GM18951 (cell line): Measurements from ENCODE around the gene SERF2.
"Not testable (repeated sequence)": the region's sequence is repeated elsewhere in the genome, so short reads cannot be mapped to it uniquely, and the experiment has no call there.

ENCODE experiments used
- POLR2A ChIP-seq: IDR thresholded peaks from 4 replicates; pipeline ENCODE4 v1.6.1; 2011; ENCODE audit warnings: mild to moderate bottlenecking; ENCODE audit not compliant: insufficient read length, insufficient read depth; ENCODE audit errors: extremely low read depth
- in situ Hi-C: fragments of 300-500 bp; cut with MboI; formaldehyde crosslinking; loops from one replicate; pipeline ENCODE4 v1.12.0; 2022; ENCODE audit warnings: low sequenced_read_pairs, mixed read lengths, inconsistent platforms; ENCODE audit not compliant: unreplicated experiment

Gene SERF2

GRCh38 chr15:43799209-43799944, 7.3 kb downstream of the SERF2 start:
- in situ Hi-C loops, result no loop called here
- TF ChIP-seq POLR2A, result no peak

GRCh38 chr15:43799945-43800285, 7.8 kb downstream of the SERF2 start, which contains the start of gene SERINC4:
Gene SERINC4 (minus strand): TSS chr15:43800220. CDS start chr15:43799986, 234 bp downstream.
- in situ Hi-C loops, result no loop called here

DNA sequence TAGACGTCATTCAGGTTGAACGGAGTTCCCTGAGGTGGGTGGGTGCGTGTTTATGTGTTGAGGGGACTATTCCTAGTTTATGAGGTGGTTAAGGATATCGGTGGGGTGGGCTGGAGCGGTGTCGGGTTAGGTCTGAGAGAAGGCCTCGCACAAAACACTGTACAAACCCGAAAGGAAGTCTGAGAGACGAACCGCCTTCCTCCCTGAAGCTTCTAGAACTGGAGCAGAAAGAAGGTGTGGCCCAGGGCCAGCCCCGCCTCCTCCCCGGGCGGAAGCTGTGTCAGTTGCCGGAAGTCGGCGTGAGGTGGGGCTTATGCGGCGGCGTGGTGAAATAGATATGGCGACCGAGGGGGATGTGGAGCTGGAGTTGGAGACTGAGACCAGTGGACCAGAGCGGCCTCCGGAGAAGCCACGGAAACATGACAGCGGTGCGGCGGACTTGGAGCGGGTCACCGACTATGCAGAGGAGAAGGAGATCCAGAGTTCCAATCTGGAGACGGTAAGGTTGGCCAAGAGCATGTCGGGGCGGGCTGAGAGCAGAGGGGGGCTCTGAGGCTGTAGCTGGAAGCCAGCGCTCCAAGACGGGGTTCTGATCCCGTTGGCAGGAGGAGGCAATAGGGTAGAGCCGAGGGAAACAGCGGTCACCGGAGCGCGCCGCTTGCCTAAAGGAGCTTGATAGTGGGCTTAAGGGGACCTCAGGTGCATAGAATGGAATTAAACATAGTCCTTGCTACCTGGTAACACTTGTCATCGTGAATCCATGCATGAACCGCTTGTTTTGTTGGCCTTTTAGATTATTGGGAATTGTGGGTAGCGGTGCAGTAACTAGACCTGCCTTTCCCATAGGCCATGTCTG, 8.4 kb downstream of the SERF2 start, which contains the start of gene HYPK:
TSS of gene HYPK (plus strand) at position 314 of the 856 bp plus-strand sequence. CDS start at position 338, 24 bp downstream.
- peak; percentile 78 for TF ChIP-seq POLR2A
- in situ Hi-C loops, result no loop called here

More at GRCh38 chr15:43799945-43800285, 7.8 kb downstream of the SERF2 start, which contains the start of gene SERINC4:
- TF ChIP-seq POLR2A, result no peak

GRCh38 chr15:43802676-43803075, 10.6 kb downstream of the SERF2 start:
- in situ Hi-C loops, result not testable (repeated sequence)

DNA sequence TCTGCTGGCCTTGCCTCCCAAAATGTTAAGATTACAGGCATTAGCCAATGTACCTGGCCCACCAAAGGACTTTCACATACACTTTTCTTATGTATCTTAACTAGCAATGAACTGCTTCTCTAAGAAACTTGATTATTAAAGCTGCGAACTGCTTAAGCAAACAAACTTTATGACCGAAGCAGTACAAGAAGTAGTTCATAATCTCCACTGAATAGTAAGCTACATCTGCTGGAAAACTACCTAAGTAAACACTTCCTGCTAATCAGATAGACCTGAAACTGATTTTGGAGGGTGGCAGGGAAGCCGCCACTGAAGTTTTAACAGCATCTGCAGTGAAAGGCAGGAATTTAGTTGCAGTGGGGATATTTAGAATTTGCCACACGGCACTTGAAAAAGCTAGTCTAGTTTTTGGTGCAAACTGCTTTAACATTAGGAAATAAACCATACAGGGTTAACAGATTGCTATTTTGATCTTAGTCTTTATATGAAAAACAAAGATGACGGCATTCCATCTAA, 16.4 kb downstream of the SERF2 start:
- no peak for TF ChIP-seq POLR2A
- in situ Hi-C loops, result no loop called here

DNA sequence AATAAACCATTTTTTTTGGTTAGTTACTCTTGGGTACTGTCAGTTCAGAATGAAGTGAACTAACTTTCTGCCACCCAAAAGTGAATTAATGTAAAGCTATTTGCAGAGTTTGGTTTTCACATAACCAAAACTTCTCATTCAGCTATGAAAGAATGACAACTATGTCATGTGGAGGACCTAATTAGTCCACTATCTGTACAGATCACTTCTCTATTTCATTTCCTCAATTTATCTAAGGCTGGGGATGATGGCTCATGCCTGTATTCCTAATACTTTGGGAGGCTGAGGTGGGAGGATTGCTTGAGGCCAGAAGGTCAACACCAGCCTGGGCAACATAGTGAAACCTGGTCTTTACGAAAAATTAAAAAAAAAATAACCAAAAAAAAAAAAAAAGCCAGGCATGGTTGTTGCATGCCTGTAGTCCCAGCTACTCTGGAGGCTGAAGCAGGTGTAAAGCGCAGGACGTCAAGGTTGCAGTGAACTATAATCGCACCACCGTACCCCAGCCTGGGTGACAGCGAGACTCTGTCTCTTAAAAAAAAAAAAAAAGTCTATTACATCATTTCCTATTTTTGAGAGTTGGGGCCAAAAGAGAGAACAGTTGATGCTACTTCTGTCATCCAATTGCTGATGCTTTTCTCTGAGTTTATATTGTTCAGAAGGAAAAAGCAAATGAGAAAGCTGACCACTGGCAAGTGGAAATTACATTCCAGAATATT, 17.0 kb downstream of the SERF2 start:
- in situ Hi-C loops, result no loop called here
- TF ChIP-seq POLR2A, result no peak

DNA sequence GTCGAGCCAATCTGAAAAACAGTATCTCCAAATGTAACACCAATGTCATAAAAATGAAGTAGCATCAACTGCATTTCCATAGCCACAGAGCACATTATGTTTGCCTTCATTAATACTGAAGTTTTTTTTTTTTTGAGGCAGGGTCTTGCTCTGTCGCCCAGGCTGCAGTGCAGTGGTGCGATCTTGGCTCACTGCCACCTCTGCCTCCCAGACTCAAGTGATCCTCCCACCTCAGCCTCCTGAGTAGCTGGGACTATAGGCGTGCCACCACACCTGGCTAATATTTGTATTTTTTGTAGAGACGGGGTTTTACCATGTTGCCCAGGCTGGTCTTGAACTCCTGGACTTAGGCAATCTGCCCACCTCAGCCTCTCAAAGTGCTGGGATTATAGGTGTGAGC, 22.9 kb downstream of the SERF2 start:
- in situ Hi-C loops, result not testable (repeated sequence)

DNA sequence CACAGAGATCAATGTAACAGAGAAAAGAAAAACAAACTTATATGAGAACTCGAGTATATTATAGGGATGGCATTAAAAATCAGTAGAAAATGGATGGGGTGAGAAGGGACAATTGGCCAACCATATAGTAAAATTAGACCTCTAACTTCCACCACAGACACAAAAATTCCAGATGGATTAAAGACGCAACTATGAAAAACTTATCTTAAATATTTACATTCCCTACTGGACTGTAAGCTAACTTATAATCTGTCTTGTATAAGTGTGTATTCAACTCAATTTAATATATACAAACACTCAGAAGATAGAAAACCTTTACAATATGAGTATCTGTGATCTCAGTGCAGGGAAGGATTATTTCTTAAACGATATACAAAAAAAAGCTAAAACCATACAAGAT, 29.4 kb downstream of the SERF2 start:
- TF ChIP-seq POLR2A, result no peak
- in situ Hi-C loops, result no loop called here

DNA sequence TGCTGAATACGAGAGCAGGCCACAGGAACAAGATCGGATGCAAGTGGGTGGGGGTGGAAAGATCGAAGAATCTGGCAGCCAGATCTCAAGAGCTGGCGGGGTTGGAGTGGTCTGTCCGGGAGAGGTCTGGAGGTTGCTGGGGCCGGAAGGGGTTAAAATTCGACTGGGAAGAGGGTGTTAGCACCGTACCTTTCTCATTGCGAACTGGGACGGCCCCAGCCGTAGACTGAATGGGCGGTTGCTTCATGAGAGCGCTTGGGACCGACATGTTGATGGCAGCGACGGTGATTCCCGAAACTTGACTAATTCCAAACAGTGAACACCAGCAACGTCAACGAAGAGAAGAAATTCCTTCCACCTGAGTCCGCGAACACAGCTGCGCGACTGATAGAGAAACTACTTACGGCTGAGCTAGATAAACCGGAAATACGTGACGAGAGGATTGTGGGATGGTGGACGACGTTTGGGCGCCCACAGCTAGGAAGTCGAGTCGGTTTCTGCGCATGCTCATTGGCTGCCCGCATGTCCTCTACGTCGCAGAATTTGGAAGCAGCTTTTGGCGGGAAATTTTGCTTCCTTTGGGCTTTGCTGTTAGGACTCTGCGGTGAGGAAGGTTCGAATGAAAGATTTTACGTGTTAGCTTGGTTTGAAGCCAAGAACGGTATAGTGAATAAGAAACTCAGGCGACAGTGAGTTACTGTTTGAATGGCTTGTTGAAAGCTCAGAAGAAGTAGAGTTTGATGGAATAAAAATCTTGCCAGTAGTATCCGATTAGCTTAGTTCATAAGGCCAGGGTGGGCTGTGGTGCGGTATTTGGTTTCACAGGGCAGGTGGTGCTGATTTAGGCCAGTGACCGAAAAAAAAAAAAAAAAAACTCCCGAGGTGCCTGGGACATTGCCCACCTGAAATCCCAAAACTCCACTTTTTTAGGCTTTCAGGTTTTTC, 32.5 kb downstream of the SERF2 start, which contains the start of gene MFAP1:
TSS of gene MFAP1 (minus strand) at position 389 of the 945 bp plus-strand sequence. CDS start at position 268, 121 bp downstream.
- peak; percentile 90 for TF ChIP-seq POLR2A
- in situ Hi-C loops, result no loop called here

GRCh38 chr15:43825305-43825704, 33.2 kb downstream of the SERF2 start:
- in situ Hi-C loops, result not testable (repeated sequence)

GRCh38 chr15:43826029-43826507, 33.9 kb downstream of the SERF2 start:
- in situ Hi-C loops, result no loop called here

More at GRCh38 chr15:43826029-43826507, 33.9 kb downstream of the SERF2 start:
- TF ChIP-seq POLR2A, result no peak
